ENCODE data around the gene IMMP2L.

GRCh38 chr7:111510062-111510461, 52.2 kb downstream of the IMMP2L start:
- TF ChIP-seq, protein P1, sequence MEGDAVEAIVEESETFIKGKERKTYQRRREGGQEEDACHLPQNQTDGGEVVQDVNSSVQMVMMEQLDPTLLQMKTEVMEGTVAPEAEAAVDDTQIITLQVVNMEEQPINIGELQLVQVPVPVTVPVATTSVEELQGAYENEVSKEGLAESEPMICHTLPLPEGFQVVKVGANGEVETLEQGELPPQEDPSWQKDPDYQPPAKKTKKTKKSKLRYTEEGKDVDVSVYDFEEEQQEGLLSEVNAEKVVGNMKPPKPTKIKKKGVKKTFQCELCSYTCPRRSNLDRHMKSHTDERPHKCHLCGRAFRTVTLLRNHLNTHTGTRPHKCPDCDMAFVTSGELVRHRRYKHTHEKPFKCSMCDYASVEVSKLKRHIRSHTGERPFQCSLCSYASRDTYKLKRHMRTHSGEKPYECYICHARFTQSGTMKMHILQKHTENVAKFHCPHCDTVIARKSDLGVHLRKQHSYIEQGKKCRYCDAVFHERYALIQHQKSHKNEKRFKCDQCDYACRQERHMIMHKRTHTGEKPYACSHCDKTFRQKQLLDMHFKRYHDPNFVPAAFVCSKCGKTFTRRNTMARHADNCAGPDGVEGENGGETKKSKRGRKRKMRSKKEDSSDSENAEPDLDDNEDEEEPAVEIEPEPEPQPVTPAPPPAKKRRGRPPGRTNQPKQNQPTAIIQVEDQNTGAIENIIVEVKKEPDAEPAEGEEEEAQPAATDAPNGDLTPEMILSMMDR (IDR thresholded peaks at IDR 0.05) = no peak
- no peak for TF ChIP-seq POLR2A (IDR thresholded peaks at IDR 0.05)

Data from uterus (tissue), 2 donors.